Measurements from ENCODE around the gene CFAP221.

DNA sequence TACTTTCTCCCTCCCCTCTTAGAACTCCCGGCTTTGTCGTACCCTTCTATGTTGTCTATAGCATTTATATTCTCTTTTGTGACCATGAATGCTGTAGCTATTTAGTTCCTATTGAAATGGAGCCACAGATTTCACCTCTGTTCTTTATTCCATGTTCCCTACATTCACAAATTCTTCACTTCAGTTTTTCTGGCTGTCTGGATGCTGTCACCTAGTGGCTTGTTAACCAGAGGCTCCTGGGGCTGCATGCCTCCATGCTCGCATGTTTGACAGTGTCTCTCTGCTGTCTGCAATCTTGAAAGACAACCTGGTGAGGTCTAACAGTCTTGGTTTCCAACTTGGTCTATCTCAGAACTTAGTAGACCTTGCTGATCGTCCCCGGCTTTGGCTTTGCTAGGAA, 48.2 kb downstream of the CFAP221 start:
- TF ChIP-seq CTCF (conservative IDR thresholded peaks at IDR 0.05) (0 out of 2 replicates have a peak, but pooled peaks have one; percentile 6), ZFX (IDR thresholded peaks at IDR 0.05) (no peak)

All from C4-2B (cell line).